NK-92 (cell line): ENCODE data around the gene DPYSL5.
"Not testable (repeated sequence)": the region's sequence is repeated elsewhere in the genome, so short reads cannot be mapped to it uniquely, and the experiment has no call there.

Source experiments
- DNase-seq: peaks from one replicate; lab custom pipeline; 2025; ENCODE audit not compliant: unreplicated experiment; lab: John Stamatoyannopoulos, UW

DPYSL5 gene

DNA sequence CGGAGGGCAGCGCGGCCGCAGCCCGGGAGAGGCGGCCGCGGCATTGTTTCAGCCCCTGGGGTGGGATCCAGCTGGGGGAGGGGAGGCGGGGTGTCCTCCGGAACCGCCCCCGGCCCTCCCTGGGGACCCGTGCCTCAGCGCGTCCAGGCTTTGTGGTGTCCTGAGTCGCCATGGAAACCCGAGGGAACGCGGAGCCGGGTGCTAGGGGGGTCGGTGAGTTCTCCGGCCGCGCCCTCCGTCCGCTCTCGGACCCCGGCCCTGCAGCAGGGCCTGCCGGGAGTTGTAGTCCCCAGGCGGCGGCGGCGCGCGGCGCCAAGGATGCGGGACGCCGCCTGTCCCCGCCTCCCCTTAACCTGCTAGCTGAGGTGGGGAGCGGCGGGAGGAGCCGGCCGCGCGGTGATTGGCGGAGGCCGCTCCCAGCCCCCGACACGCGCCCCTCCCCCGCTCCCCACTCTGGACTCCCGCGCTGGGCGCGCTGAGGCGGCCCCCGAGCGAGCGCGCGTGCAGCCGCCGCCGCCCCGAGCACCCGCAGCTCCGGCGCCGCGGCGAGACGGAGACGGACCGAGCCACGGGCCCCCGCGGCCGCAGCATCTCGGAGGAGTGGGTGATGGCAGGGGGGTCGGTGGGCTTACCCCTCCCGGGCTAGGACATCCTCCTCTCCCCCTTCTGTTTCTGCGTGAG lies at the start of gene DPYSL5:
Gene DPYSL5 (plus strand): TSS at position 478 of the 681 bp plus-strand sequence. CDS start 50,368 bp downstream, outside the sequence.
- no peak for DNase-seq

GRCh38 chr2:26801328-26801727 lies 46.6 kb upstream of the DPYSL5 start:
- DNase-seq = no peak

DNA sequence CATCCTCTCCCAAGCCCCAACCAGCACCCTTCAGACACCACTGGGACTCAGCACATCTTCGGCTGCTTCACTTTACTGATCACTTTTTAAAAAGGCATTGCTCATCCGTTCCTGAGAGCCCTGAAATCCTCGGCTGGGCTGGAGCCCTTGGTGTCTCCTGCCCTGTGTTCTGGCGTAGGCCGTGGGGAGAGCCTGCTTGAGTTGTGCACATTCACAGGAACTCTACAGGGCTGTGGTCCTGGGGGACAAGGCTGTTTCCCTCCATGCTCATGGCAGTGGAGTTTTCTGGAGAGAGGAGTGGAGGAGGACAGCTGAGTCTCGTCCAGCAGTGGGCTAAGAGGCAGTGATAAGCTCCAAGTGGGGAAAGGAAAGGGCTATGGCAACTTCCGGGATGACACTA lies 46.1 kb upstream of the DPYSL5 start:
- no peak for DNase-seq

- no peak for DNase-seq
Observed at GRCh38 chr2:26805241-26805676, 42.7 kb upstream of the DPYSL5 start.

- DNase-seq = no peak
Observed at GRCh38 chr2:26807788-26808460, 40.0 kb upstream of the DPYSL5 start.

GRCh38 chr2:26809211-26809610 lies 38.7 kb upstream of the DPYSL5 start:
- no peak for DNase-seq

GRCh38 chr2:26809876-26810577 lies 37.9 kb upstream of the DPYSL5 start:
- no peak for DNase-seq

- no peak for DNase-seq
Observed at GRCh38 chr2:26811261-26811660, 36.7 kb upstream of the DPYSL5 start.

DNA sequence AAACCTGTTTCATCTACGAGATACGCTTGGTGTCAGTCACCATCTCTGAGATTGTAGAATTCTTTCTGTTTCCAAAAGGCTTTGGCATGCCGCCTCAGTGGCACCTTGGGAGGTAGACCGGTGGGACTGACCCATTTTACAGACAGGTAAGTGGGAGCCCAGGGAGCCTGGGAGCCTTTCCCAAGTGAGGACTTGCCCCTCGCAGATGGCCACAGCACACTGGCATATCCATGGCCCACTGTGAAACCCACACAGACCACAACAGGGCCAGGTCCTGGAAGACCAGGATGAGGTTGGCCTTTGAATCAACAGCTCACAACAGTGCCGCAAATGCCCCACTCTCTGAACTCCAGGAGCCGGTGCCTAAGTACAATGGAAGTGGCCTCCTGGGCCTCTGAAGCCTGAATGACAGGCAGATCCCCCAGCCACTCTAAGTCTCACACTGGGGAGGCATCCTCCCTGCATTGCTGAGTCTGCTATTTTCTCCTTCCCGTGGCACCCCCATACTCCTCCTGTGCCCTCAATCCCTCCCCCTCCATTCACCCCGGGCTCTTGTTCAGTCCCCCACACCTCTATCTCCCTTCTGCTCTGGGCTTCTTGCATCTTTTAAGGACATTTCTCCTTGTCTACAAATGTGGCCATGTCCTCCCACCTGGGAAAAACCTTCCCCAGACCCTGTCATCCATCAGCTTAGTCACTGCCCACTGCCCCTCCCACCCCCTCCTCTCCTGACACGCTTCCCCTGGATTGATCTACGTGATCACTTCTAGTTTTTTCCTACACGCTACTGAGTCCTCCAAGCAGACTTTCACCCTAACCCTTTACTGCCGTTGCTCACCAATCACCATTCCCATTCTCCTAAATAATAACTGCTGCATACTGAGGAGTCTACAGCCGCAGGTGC lies 35.9 kb upstream of the DPYSL5 start:
- no peak for DNase-seq

DNA sequence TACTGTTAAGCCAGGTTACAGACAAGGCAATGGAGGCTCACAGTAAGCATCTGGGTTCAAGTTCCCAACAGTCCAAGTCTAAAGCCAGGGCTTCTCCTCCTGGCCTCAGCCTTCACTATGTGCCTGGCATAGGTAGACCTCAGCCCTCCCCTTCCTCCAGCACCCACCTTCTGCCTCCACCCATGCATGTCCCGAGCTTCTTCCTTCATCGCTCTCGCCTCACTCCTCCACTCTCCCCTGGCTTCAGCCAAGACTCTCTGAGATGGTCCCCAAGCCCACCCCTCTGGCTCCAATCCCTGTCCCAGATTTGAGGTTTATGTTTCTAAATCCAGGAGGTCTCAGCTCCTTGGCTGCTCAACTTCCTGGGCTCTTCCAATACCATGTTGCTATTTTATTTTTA lies 35.2 kb upstream of the DPYSL5 start:
- no peak for DNase-seq

DNA sequence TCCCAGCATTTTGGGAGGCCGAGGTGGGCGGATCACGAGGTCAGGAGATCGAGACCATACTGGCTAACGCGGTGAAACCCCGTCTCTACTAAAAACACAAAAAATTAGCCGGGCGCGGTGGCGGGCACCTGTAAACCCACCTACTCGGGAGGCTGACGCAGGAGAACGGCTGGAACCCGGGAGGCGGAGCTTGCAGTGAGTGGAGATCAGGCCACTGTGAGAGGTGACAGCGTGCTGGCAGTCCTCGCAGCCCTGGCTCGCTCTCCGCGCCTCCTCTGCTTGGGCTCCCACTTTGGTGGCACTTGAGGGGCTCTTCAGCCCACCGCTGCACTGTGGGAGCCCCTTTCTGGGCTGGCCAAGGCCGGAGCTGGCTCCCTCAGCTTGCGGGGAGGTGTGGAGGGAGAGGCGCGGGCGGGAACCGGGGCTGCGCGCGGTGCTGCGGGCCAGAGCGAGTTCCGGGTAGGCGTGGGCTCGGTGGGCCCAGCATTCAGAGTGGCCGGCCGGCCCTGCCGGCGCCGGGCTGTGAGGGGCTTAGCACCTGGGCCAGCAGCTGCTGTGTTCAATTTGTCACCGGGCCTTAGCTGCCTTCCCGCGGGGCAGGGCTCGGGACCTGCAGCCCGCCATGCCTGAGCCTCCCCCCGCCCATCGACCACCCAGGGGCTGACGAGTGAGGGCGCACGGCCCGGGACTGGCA lies 33.7 kb upstream of the DPYSL5 start:
- not testable (repeated sequence) for DNase-seq

- DNase-seq = no peak
Observed at GRCh38 chr2:26816893-26817292, 31.0 kb upstream of the DPYSL5 start.

DNA sequence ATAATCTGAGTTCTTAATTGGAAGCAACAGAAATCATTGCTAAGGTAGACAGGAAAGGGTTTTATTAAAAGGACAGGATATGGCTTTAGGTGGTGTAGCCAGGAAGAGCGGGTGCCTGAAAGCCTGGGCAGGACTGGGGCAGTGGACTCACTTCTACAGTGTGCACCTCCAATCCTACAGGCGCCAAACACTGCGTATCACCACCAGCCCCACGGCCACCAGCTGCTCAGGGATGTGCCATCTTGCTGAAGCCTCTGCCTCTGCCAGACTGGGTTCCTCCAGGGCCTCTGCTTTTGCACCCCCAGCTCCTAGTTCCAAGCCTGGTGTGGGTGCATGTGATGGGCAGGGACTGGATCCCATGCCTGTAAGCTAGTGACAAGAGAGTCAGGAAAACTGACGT lies 29.7 kb upstream of the DPYSL5 start:
- DNase-seq = no peak

- no peak for DNase-seq
Observed at GRCh38 chr2:26818972-26819371, 29.0 kb upstream of the DPYSL5 start.

GRCh38 chr2:26820932-26821331 lies 27.0 kb upstream of the DPYSL5 start:
- DNase-seq = no peak

- no peak for DNase-seq
Observed at GRCh38 chr2:26822877-26823276, 25.1 kb upstream of the DPYSL5 start.

DNA sequence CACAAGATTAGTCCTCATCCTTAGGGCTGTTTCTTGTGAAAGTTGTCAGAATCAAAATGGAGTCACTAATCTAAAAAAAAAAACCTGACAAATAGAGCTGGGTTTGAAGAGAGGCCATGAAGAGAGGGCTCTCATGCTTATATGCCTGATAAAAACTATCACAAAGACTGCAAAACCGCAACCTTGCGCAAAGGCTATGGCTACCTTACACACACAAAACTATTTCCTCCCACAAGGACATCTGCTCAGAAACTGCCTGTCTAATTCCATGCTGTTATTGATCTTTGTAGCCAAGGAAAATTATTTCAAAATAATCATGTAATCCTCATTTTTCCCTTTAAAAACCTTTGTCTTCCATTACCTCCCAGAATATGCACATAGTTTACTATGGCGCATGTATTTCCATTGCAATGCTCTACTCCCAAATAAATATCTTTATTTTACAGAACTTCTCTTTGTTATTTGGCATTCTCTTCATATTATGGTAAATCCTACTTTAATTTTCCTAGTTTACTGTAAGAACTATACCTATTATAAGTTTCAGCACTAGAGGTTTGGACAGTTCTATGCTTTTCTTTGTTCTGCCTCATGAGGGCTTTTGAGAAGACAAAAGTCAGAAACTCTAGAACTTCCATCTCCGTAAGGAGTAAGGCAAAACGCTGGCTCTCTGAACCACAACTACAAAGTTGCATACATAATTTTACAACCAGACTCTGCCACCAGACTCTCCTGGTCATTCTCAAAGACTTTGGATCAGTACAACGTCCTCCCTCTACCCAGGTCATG lies 9.6 kb upstream of the DPYSL5 start:
- DNase-seq = no peak

DNA sequence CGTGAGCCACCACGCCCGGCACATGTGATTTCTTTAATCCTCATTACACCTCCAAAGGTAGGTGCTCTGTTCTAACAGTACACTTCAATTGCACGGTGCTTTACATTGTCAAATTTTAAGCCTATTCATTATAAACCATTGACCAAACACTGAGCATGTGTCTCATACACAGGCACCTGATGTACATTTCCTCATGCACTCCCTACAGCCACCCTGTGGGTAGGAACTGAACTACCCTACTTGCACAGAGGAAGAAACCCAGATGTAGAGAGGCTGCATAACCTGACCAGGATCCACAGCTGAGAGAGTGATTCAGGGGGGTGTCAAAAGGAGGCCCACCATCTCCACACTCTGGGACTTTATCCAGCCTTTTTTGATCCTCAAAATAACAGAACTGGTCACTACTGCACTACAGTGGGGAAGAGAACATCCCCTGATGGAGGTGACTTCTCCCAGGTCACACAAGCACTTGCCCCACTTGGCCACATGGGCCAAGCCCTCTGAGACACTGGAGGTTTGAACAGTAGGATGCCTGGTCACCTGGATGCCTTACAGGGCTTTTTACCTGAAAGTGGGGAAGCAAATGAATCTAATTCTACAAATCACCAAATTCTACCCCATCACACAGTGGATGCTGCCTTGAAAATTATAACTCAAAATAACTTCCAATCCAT lies 6.9 kb upstream of the DPYSL5 start:
- no peak for DNase-seq

DNA sequence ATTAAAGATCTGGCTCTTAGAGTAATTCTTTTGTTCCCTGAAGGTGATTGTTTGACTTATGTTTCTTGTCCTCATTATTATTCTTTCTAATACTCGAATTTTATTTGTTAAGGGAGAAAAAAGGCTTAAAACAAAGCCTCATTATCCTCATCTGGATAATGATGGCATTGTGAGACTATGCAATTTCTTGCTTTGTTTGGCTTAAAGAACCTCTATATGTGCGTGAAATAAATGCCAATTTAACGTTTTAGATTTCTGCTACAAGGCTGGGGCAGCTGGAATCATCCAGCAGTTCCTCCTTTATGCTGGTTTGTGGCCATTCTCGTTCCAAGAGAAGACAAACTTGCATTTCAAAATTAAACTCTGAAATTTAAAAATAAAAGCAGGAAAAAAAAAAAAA lies 4.9 kb upstream of the DPYSL5 start:
- DNase-seq = no peak
